ENCODE measurements around the gene ATXN1. TPM values are rescaled to one million over a fixed set of nuclear protein-coding genes. Genes with fewer than 3 reads are reported as not detected.

ATXN1 gene
- polyA plus RNA-seq, 4 donors = 4.6 to 16.5 (median 5.9) TPM

- peaks cover 0 to 2% (median 0%) of the 10 kb centered on the region in 3 donors for H3K4me1 ChIP-seq (ENCODE audit: control insufficient read depth in 3 of 3, insufficient read depth in 2 of 3, low read depth in 1 of 3, low read length in 2 of 3)
- H3K4me3 ChIP-seq (ENCODE audit: low read depth in 1 of 3, low read length in 3 of 3) = no peak overlapping the region
- WGBS, 3 donors = 89 to 97% (median 92%) methylated on average over 3 of the region's 3 CpGs
- H3K27ac ChIP-seq (ENCODE audit: low read depth in 1 of 3, low read length in 2 of 3) = no peak overlapping the region
- peaks cover 0 to 6% (median 0%) of the 10 kb centered on the region in 3 donors for H3K36me3 ChIP-seq (ENCODE audit: control insufficient read depth in 3 of 3, insufficient read depth in 2 of 3, low read depth in 1 of 3, low read length in 3 of 3)
- H3K9me3 ChIP-seq (ENCODE audit: control insufficient read depth in 2 of 2, insufficient read depth in 1 of 2, low read depth in 1 of 2, low read length in 1 of 2) = no peaks in the 10 kb centered on the region
- DNase-seq = no peak
- H3K27me3 ChIP-seq (ENCODE audit: control insufficient read depth in 3 of 3, insufficient read depth in 3 of 3, low read length in 3 of 3) = no peaks in the 10 kb centered on the region
- no peak for FAIRE-seq
These were observed 182.5 kb downstream of the ATXN1 start for GRCh38 chr6:16578695-16579285.

GRCh38 chr6:16576451-16577368, 184.6 kb downstream of the ATXN1 start:
- Histone ChIP-seq H3K27ac (ENCODE audit: low read depth in 1 of 3, low read length in 2 of 3) (no peak overlapping the region), H3K36me3 (ENCODE audit: control insufficient read depth in 3 of 3, insufficient read depth in 2 of 3, low read depth in 1 of 3, low read length in 3 of 3) (peaks cover 0 to 1% (median 0%) of the 10 kb centered on the region in 3 donors), H3K4me3 (ENCODE audit: low read depth in 1 of 3, low read length in 3 of 3) (no peak overlapping the region), H3K4me1 (ENCODE audit: control insufficient read depth in 3 of 3, insufficient read depth in 2 of 3, low read depth in 1 of 3, low read length in 2 of 3) (peaks cover 0 to 2% (median 0%) of the 10 kb centered on the region in 3 donors), H3K9me3 (ENCODE audit: control insufficient read depth in 2 of 2, insufficient read depth in 1 of 2, low read depth in 1 of 2, low read length in 1 of 2) (no peaks in the 10 kb centered on the region), H3K27me3 (ENCODE audit: control insufficient read depth in 3 of 3, insufficient read depth in 3 of 3, low read length in 3 of 3) (no peaks in the 10 kb centered on the region)
- 71 to 76% (median 73%) methylated on average over 9 of the region's 9 CpGs for WGBS, 3 donors
- DNase-seq (peak; percentile 16 to 29), FAIRE-seq (no peak)

- no peak for DNase-seq
These were observed 185.6 kb downstream of the ATXN1 start for GRCh38 chr6:16575655-16576054.

GRCh38 chr6:16572943-16573342, 188.3 kb downstream of the ATXN1 start:
- H3K4me3 ChIP-seq (ENCODE audit: low read depth in 1 of 3, low read length in 3 of 3) = no peak overlapping the region
- no peak for FAIRE-seq
- DNase-seq = no peak
- H3K9me3 ChIP-seq (ENCODE audit: control insufficient read depth in 2 of 2, insufficient read depth in 1 of 2, low read depth in 1 of 2, low read length in 1 of 2) = no peaks in the 10 kb centered on the region
- H3K27ac ChIP-seq (ENCODE audit: low read depth in 1 of 3, low read length in 2 of 3) = no peak overlapping the region
- peaks cover 0 to 6% (median 0%) of the 10 kb centered on the region in 3 donors for H3K36me3 ChIP-seq (ENCODE audit: control insufficient read depth in 3 of 3, insufficient read depth in 2 of 3, low read depth in 1 of 3, low read length in 3 of 3)
- peaks cover 0 to 2% (median 0%) of the 10 kb centered on the region in 3 donors for H3K4me1 ChIP-seq (ENCODE audit: control insufficient read depth in 3 of 3, insufficient read depth in 2 of 3, low read depth in 1 of 3, low read length in 2 of 3)
- WGBS, 3 donors = 91 to 94% (median 91%) methylated on average over 2 of the region's 2 CpGs
- H3K27me3 ChIP-seq (ENCODE audit: control insufficient read depth in 3 of 3, insufficient read depth in 3 of 3, low read length in 3 of 3) = no peaks in the 10 kb centered on the region

More at GRCh38 chr6:16575655-16576054, 185.6 kb downstream of the ATXN1 start:
- Histone ChIP-seq H3K36me3 (ENCODE audit: control insufficient read depth in 3 of 3, insufficient read depth in 2 of 3, low read depth in 1 of 3, low read length in 3 of 3) (peaks cover 0 to 4% (median 0%) of the 10 kb centered on the region in 3 donors), H3K27me3 (ENCODE audit: control insufficient read depth in 3 of 3, insufficient read depth in 3 of 3, low read length in 3 of 3) (no peaks in the 10 kb centered on the region), H3K4me3 (ENCODE audit: low read depth in 1 of 3, low read length in 3 of 3) (no peak overlapping the region), H3K27ac (ENCODE audit: low read depth in 1 of 3, low read length in 2 of 3) (no peak overlapping the region), H3K9me3 (ENCODE audit: control insufficient read depth in 2 of 2, insufficient read depth in 1 of 2, low read depth in 1 of 2, low read length in 1 of 2) (no peaks in the 10 kb centered on the region), H3K4me1 (ENCODE audit: control insufficient read depth in 3 of 3, insufficient read depth in 2 of 3, low read depth in 1 of 3, low read length in 2 of 3) (peaks cover 0 to 2% (median 0%) of the 10 kb centered on the region in 3 donors)
- WGBS, 3 donors = 82 to 85% (median 84%) methylated on average over 2 of the region's 2 CpGs
- FAIRE-seq = no peak

- Histone ChIP-seq H3K9me3 (ENCODE audit: control insufficient read depth in 2 of 2, insufficient read depth in 1 of 2, low read depth in 1 of 2, low read length in 1 of 2) (no peaks in the 10 kb centered on the region), H3K27me3 (ENCODE audit: control insufficient read depth in 3 of 3, insufficient read depth in 3 of 3, low read length in 3 of 3) (no peaks in the 10 kb centered on the region), H3K36me3 (ENCODE audit: control insufficient read depth in 3 of 3, insufficient read depth in 2 of 3, low read depth in 1 of 3, low read length in 3 of 3) (peaks cover 0 to 6% (median 0%) of the 10 kb centered on the region in 3 donors), H3K4me1 (ENCODE audit: control insufficient read depth in 3 of 3, insufficient read depth in 2 of 3, low read depth in 1 of 3, low read length in 2 of 3) (peaks cover 0 to 2% (median 0%) of the 10 kb centered on the region in 3 donors), H3K4me3 (ENCODE audit: low read depth in 1 of 3, low read length in 3 of 3) (no peak overlapping the region), H3K27ac (ENCODE audit: low read depth in 1 of 3, low read length in 2 of 3) (no peak overlapping the region)
- 79 to 87% (median 85%) methylated on average over 5 of the region's 5 CpGs for WGBS, 3 donors
- no peak for FAIRE-seq
- no peak for DNase-seq
These were observed 188.9 kb downstream of the ATXN1 start for GRCh38 chr6:16572317-16572716.

GRCh38 chr6:16570946-16571345, 190.3 kb downstream of the ATXN1 start:
- no peak overlapping the region for H3K4me3 ChIP-seq (ENCODE audit: low read depth in 1 of 3, low read length in 3 of 3)
- H3K27ac ChIP-seq (ENCODE audit: low read depth in 1 of 3, low read length in 2 of 3) = no peak overlapping the region
- no peaks in the 10 kb centered on the region for H3K4me1 ChIP-seq (ENCODE audit: control insufficient read depth in 3 of 3, insufficient read depth in 2 of 3, low read depth in 1 of 3, low read length in 2 of 3)
- FAIRE-seq = no peak
- H3K9me3 ChIP-seq (ENCODE audit: control insufficient read depth in 2 of 2, insufficient read depth in 1 of 2, low read depth in 1 of 2, low read length in 1 of 2) = no peaks in the 10 kb centered on the region
- H3K27me3 ChIP-seq (ENCODE audit: control insufficient read depth in 3 of 3, insufficient read depth in 3 of 3, low read length in 3 of 3) = no peaks in the 10 kb centered on the region
- DNase-seq = no peak
- peaks cover 0 to 6% (median 0%) of the 10 kb centered on the region in 3 donors for H3K36me3 ChIP-seq (ENCODE audit: control insufficient read depth in 3 of 3, insufficient read depth in 2 of 3, low read depth in 1 of 3, low read length in 3 of 3)
- WGBS, 3 donors = 87 to 100% (median 96%) methylated on average over 1 of the region's 1 CpG

GRCh38 chr6:16570221-16570553, 191.1 kb downstream of the ATXN1 start:
- peaks cover 0 to 6% (median 0%) of the 10 kb centered on the region in 3 donors for H3K36me3 ChIP-seq (ENCODE audit: control insufficient read depth in 3 of 3, insufficient read depth in 2 of 3, low read depth in 1 of 3, low read length in 3 of 3)
- DNase-seq = no peak
- no peaks in the 10 kb centered on the region for H3K9me3 ChIP-seq (ENCODE audit: control insufficient read depth in 2 of 2, insufficient read depth in 1 of 2, low read depth in 1 of 2, low read length in 1 of 2)
- H3K4me3 ChIP-seq (ENCODE audit: low read depth in 1 of 3, low read length in 3 of 3) = no peak overlapping the region
- no peak for FAIRE-seq
- no peaks in the 10 kb centered on the region for H3K27me3 ChIP-seq (ENCODE audit: control insufficient read depth in 3 of 3, insufficient read depth in 3 of 3, low read length in 3 of 3)
- WGBS, 3 donors = 88 to 95% (median 90%) methylated on average over 1 of the region's 1 CpG
- no peaks in the 10 kb centered on the region for H3K4me1 ChIP-seq (ENCODE audit: control insufficient read depth in 3 of 3, insufficient read depth in 2 of 3, low read depth in 1 of 3, low read length in 2 of 3)
- H3K27ac ChIP-seq (ENCODE audit: low read depth in 1 of 3, low read length in 2 of 3) = no peak overlapping the region

- H3K27me3 ChIP-seq (ENCODE audit: control insufficient read depth in 3 of 3, insufficient read depth in 3 of 3, low read length in 3 of 3) = no peaks in the 10 kb centered on the region
- 47 to 59% (median 52%) methylated on average over 5 of the region's 5 CpGs for WGBS, 3 donors
- H3K36me3 ChIP-seq (ENCODE audit: control insufficient read depth in 3 of 3, insufficient read depth in 2 of 3, low read depth in 1 of 3, low read length in 3 of 3) = peaks cover 0 to 6% (median 5%) of the 10 kb centered on the region in 3 donors
- H3K9me3 ChIP-seq (ENCODE audit: control insufficient read depth in 2 of 2, insufficient read depth in 1 of 2, low read depth in 1 of 2, low read length in 1 of 2) = no peaks in the 10 kb centered on the region
- DNase-seq = no peak
- no peaks in the 10 kb centered on the region for H3K4me1 ChIP-seq (ENCODE audit: control insufficient read depth in 3 of 3, insufficient read depth in 2 of 3, low read depth in 1 of 3, low read length in 2 of 3)
- no peak overlapping the region for H3K27ac ChIP-seq (ENCODE audit: low read depth in 1 of 3, low read length in 2 of 3)
- H3K4me3 ChIP-seq (ENCODE audit: low read depth in 1 of 3, low read length in 3 of 3) = no peak overlapping the region
- no peak for FAIRE-seq
These were observed 193.1 kb downstream of the ATXN1 start for GRCh38 chr6:16568128-16568527.

All from small intestine (tissue), 7 donors.